T-helper 1 cell treated with Interleukin-12 subunit alpha and Interleukin-12 subunit beta and Interleukin-4 antibody, amounts not matched to agents 30 μg/mL and 1 μg/mL, for 36 hours (primary cell): ENCODE data around the gene LRRC30.

Source experiments
- H3K27ac Mint-ChIP-seq: one replicate; pipeline ENCODE4 v1.8.0; 2021; ENCODE audit warnings: mild to moderate bottlenecking, mixed read lengths
- H3K27me3 Mint-ChIP-seq: one replicate; pipeline ENCODE4 v1.8.0; 2021; ENCODE audit warnings: low read depth, mixed read lengths
- H3K36me3 Mint-ChIP-seq: one replicate; pipeline ENCODE4 v1.8.0; 2021; ENCODE audit warnings: low read depth, mixed read lengths
- H3K4me1 Mint-ChIP-seq: one replicate; pipeline ENCODE4 v1.8.0; 2021; ENCODE audit warnings: low read depth, mixed read lengths
- H3K4me3 Mint-ChIP-seq: one replicate; pipeline ENCODE4 v1.8.0; 2021; ENCODE audit warnings: mild to moderate bottlenecking, moderate library complexity, mixed read lengths
- H3K9me3 Mint-ChIP-seq: one replicate; pipeline ENCODE4 v1.8.0; 2021; ENCODE audit warnings: mixed read lengths

LRRC30 gene

DNA sequence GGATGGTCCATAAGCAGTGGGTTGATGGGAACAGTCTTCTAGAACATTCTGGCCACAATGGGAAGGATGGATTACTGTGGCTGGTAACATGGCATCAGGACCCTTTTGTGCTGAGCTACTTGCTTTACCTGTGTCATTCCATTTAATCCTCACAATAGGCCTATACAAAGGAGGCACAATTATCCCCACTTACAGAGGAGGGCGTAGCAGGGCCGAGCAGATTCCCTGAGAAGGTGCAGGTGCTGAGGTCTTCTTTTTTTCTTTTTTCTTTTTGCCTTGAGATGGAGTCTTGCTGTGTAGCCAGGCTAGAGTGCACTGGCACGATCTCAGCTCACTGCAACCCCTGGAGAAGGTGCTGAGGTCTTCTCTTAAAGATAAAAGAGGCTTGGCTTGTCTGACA is 6.7 kb upstream of the LRRC30 start:
- Mint-ChIP-seq H3K4me1 (no peaks in the 10 kb centered on the region), H3K9me3 (no peaks in the 10 kb centered on the region), H3K27me3 (no peaks in the 10 kb centered on the region), H3K27ac (no peak overlapping the region), H3K36me3 (no peaks in the 10 kb centered on the region), H3K4me3 (no peak overlapping the region)

DNA sequence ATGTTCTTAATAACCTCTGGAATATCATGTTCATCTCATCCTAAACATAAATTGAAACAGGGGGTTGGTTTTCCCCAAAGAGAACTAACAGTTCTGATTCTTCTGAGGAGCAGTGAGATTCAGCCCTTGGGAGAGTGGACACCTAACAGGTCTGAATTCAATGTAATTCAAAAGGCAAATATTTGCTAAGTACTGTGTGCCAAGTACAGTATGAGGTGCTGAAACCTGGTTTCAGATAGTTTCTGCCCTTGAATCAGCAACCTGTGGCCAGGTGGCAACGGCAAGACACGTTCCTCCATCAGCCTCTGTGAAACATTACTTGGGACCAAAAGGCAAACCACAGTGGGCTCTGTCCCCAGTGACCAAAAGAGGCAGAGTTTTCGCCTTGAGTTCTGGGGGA is 1.3 kb downstream of the LRRC30 start:
- H3K36me3 Mint-ChIP-seq = no peaks in the 10 kb centered on the region
- H3K27me3 Mint-ChIP-seq = no peaks in the 10 kb centered on the region
- no peaks in the 10 kb centered on the region for H3K9me3 Mint-ChIP-seq
- H3K4me1 Mint-ChIP-seq = no peaks in the 10 kb centered on the region
- no peak overlapping the region for H3K27ac Mint-ChIP-seq
- no peak overlapping the region for H3K4me3 Mint-ChIP-seq

DNA sequence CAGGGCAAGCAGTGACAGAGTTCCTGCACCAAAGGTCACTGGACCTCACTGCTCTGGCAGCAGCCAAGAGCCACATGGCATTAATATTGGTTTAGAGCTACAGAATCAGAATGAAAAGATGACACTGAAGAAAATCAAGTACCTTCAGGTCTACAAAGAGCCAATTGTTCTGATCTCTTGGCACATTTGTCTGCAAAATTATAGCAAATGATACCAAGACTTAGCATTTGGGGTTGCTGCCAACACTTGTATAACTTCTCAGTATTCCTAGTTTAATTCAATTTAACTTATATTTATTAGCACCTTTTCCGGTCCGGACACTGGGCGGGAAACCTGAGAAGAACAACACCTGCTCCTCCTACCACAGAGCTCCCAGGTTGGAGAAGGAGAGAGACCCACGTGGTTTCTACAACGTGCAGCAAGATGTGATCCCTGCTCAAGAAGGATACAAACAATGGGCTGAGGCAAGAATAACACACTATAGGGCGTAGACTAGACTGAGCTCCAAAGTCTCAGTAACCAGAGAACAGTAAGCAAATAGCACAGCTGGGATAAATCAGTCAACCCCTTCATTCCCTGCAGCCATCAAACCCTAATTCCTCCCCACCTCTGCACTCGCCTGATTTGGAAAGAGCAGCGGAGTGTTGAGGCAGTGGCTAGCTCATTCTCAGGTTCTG is 2.4 kb downstream of the LRRC30 start:
- Mint-ChIP-seq H3K27ac (no peak overlapping the region), H3K36me3 (no peaks in the 10 kb centered on the region), H3K9me3 (no peaks in the 10 kb centered on the region), H3K4me3 (no peak overlapping the region), H3K27me3 (no peaks in the 10 kb centered on the region), H3K4me1 (no peaks in the 10 kb centered on the region)

DNA sequence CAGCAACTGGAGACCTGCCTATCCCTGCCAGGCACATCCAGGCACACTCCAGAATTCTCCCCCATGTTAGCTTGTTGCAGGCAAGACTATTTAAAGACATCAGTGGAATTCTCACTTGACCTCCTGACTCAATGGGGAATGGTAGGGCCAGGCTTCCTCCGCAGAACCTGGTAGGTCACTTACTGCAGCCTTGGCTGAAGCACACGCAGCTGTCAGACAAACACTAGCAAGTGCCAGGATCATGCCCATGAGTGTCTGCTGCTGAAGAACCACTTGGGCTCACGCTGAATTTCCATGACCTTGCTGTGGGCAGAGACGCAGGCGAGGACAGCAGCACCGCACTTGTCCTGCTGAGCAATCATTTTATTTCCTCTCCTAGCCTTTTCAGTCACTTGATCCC is 3.2 kb downstream of the LRRC30 start:
- Mint-ChIP-seq H3K4me3 (no peak overlapping the region), H3K4me1 (no peaks in the 10 kb centered on the region), H3K27ac (no peak overlapping the region), H3K27me3 (no peaks in the 10 kb centered on the region), H3K36me3 (no peaks in the 10 kb centered on the region), H3K9me3 (no peaks in the 10 kb centered on the region)

DNA sequence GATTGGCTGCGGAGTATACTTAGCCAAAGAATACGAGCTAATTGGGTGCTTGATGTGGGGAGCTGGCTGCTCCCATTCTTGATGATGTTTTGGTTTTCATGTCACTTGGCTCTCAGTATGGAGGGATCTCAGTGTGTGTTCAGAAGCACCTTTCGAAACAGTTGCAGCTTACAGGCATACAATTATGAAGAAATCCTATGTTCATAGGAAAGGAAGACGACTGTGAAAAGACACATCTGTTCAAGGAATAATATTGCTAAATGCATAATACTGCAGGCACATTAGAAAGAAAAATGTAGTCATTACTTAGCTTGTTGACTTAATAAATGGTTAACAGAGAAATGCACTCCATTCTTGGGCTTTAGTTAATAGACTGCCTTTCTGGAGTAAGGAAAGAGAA is 4.1 kb downstream of the LRRC30 start:
- Mint-ChIP-seq H3K9me3 (no peaks in the 10 kb centered on the region), H3K4me1 (no peaks in the 10 kb centered on the region), H3K27me3 (no peaks in the 10 kb centered on the region), H3K36me3 (no peaks in the 10 kb centered on the region), H3K27ac (no peak overlapping the region), H3K4me3 (no peak overlapping the region)

DNA sequence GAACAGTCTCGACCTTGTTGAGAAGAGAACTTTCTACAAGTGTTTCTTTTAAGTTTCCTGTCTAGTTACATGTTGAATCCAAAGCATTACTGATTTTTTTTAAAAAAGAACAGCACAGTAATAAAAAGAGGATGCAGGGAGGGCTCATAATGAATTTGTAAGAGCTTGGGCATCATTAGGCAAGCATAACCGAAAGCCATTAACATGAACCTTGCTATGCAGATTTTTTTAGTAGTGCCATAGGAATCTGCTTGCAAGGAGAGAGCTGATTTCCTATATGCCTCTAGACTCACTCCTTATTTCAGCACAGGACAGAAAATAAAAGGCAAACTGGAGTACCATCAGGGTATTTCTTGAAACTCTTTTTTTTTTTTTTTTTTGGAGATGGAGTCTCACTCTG is 5.2 kb downstream of the LRRC30 start:
- H3K36me3 Mint-ChIP-seq = no peaks in the 10 kb centered on the region
- H3K4me1 Mint-ChIP-seq = no peaks in the 10 kb centered on the region
- H3K27me3 Mint-ChIP-seq = no peaks in the 10 kb centered on the region
- H3K9me3 Mint-ChIP-seq = no peaks in the 10 kb centered on the region
- H3K27ac Mint-ChIP-seq = no peak overlapping the region
- no peak overlapping the region for H3K4me3 Mint-ChIP-seq

DNA sequence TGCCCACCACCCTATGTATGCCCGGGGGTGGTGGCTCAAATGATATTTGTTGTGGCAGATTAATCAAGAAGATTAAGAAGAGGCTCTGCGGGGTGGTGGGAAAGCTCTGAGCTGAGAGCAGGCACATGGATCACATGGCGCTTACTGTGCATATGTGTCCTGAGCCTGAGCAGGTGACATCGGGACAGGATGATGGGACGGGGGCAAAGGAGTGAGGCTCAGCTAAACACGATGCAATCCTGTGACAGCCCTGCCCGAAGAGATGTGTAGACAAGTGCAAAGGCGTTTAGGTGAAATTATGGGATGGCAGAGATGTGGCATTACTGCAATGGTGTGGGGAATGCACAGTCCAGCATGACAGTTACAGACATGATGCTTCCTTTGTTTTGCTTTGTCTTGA is 6.0 kb downstream of the LRRC30 start:
- no peak overlapping the region for H3K27ac Mint-ChIP-seq
- no peaks in the 10 kb centered on the region for H3K27me3 Mint-ChIP-seq

DNA sequence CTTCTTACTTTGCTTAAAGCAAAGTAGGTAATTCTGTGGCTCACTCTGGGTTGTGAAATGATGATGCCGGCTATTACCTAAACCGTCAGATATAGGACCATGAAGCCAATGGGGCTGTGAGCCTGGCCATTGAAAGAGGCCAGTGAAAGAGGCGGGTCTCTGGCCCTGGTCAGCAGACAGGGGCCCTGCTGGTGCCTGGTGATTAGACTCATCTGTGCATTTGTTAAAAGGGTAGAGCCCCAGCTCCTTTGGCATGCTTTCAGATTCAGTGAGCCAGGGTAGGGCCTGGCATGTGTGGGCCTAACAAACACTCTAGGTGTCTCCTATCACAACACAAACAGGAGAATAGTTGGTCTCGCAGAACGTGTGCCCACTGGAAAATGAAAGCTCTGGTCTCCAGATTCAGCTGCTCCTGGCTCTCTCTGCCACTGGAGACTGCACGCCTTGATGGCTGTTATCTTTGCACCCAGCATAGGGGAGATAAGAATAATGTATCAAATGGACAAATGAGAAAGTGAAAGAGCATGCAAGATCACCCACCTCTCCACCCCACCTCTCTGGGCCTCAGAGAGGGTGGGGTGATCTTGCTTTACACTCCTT is 6.9 kb downstream of the LRRC30 start:
- no peaks in the 10 kb centered on the region for H3K27me3 Mint-ChIP-seq

More for the DNA sequence above, 6.0 kb downstream of the LRRC30 start:
- no peaks in the 10 kb centered on the region for H3K4me1 Mint-ChIP-seq
- H3K36me3 Mint-ChIP-seq = no peaks in the 10 kb centered on the region
- no peaks in the 10 kb centered on the region for H3K9me3 Mint-ChIP-seq
- H3K4me3 Mint-ChIP-seq = no peak overlapping the region

DNA sequence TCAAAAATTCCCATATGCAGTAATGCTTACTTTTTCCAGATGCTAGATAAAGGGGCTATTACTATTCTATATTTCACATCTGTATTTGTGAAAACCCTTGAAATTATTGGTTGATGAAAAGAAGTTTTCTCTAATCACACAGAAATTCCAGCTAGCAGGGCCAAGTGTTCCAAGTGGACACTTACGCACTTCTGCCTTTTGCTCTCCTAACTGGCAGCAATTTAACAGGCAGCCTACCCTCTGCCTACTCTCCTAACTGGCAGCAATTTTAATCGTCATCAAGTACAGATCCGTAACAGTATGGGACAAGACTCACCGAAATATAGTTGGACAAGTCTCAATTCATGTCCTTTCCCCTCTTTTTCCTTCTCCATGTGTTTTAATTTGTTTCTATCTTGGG is 12.0 kb downstream of the LRRC30 start:
- H3K27ac Mint-ChIP-seq = no peak overlapping the region
- H3K27me3 Mint-ChIP-seq = no peaks in the 10 kb centered on the region
- no peaks in the 10 kb centered on the region for H3K4me1 Mint-ChIP-seq
- H3K36me3 Mint-ChIP-seq = no peaks in the 10 kb centered on the region
- H3K4me3 Mint-ChIP-seq = no peak overlapping the region
- H3K9me3 Mint-ChIP-seq = no peaks in the 10 kb centered on the region

More for the DNA sequence above, 6.9 kb downstream of the LRRC30 start:
- Mint-ChIP-seq H3K36me3 (no peaks in the 10 kb centered on the region), H3K4me1 (no peaks in the 10 kb centered on the region), H3K9me3 (no peaks in the 10 kb centered on the region), H3K27ac (no peak overlapping the region), H3K4me3 (no peak overlapping the region)

DNA sequence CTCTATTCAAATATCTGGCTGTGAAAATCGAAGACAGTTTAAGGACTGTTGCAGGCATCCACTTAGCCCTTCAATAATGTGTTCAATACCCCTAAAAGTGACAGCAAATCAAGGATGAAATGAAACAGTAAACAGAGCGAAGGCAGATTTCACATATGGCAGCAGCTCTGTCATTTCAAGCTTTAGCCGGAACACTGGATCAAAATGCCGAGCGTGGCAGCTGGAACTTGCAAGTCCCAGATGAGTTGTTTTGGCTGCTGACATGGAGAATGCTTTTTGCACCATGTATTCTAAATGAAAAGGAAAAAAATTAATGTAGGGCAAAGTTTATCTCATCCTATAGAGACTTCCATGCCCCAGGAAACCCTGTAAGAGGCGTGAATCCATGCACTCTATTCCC is 18.0 kb downstream of the LRRC30 start:
- H3K9me3 Mint-ChIP-seq = no peaks in the 10 kb centered on the region

DNA sequence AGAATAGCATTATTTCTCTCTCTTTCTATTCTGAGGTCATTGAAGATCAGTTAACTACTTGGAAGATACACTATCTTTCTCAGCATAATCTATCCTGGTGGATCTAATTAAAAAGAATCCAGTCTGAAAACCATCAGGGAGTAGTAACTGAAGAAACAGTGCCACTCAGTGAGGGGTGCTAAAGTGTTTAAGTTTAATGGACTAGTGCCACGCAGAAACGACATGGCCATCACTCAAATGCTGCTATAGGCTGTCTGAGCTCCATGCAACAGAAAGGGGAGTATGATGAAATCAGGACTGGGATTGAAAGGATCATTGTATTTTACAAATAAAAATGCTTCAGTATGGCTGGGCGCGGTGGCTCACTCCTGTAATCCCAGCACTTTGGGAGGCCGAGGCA is 23.3 kb downstream of the LRRC30 start:
- Mint-ChIP-seq H3K36me3 (no peaks in the 10 kb centered on the region), H3K9me3 (peaks cover 3% of the 10 kb centered on the region), H3K4me3 (no peak overlapping the region), H3K27me3 (no peaks in the 10 kb centered on the region), H3K4me1 (no peaks in the 10 kb centered on the region), H3K27ac (no peak overlapping the region)

More for the DNA sequence above, 18.0 kb downstream of the LRRC30 start:
- Mint-ChIP-seq H3K4me1 (no peaks in the 10 kb centered on the region), H3K27ac (no peak overlapping the region), H3K36me3 (no peaks in the 10 kb centered on the region), H3K27me3 (no peaks in the 10 kb centered on the region), H3K4me3 (no peak overlapping the region)

DNA sequence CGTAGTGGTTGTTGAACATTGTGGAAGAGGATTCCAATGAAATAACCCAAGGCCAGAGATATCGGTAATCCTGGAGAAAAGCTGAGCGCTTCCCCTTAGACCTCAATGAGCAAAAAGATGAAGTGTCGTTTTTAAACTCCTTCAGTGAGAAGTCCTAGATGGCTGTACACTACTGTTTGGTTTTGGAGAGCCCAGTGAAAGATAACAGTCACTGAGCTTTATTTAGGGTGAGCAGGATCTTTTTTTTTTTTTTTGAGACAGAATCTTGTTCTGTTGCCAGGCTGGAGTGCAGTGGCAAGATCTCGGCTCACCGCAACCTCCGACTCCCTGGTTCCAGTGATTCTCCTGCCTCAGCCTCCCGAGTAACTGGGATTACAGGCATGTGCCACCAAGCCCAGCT is 24.2 kb downstream of the LRRC30 start:
- Mint-ChIP-seq H3K36me3 (no peaks in the 10 kb centered on the region), H3K27me3 (no peaks in the 10 kb centered on the region), H3K4me3 (no peak overlapping the region), H3K9me3 (peaks cover 3% of the 10 kb centered on the region), H3K27ac (no peak overlapping the region), H3K4me1 (no peaks in the 10 kb centered on the region)

DNA sequence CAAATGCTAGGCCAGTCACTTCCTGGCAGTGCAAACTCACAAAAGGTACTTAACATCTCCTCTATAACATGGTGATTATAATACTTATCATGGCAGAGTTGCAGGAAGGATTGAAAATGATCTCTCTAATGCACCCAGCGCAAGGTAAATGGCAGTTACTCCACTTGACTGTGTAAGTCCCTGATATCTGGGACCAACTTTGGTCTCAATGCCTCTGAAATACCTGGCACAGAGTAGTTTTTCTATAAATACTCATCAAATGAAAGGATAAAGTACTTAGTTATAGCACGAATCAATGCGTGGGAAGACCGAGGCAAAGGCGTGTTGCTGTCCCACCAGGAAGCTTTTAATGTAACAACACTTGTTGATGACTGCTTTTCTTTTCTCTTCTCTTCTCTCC is 24.8 kb downstream of the LRRC30 start:
- no peaks in the 10 kb centered on the region for H3K4me1 Mint-ChIP-seq
- H3K9me3 Mint-ChIP-seq = peaks cover 3% of the 10 kb centered on the region
- no peaks in the 10 kb centered on the region for H3K36me3 Mint-ChIP-seq
- H3K4me3 Mint-ChIP-seq = no peak overlapping the region
- no peak overlapping the region for H3K27ac Mint-ChIP-seq
- H3K27me3 Mint-ChIP-seq = no peaks in the 10 kb centered on the region

DNA sequence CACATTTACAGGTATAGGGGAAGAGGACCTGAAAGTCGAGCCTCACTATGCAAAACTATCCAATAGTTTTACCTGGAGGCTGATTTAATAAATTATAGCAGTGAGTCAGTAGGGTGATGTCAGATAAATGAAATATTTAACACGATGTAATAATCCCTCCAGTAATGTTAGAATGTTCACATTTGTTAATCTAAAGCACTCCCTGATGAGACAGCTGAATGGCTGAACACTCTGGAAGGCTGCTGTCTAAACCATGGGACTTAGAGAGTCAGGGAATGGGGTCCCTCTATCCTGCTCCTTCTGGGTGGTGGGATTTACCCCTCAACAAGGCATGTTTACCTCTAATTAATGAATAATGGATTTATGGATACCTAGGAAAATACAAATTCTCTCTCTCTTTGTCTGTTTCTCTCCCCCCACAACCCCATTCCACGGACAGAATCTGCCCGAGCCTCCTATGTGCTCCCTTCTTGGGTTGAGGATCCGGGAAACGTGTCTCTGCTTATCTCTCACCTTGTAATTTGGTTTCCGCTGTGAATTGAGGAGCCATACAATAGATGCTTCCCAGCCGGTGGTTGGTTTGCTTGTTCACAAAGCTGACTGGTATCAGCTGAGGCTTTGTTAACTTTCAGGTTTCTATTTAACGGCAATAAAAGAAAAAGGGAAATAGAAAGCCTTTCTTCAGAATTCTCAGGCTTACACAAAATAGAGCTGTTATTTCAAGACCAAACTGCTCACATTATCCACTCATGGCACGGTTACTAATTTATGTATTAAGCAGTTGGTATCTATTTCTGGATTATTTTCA is 25.9 kb downstream of the LRRC30 start:
- H3K36me3 Mint-ChIP-seq = no peaks in the 10 kb centered on the region
- no peaks in the 10 kb centered on the region for H3K4me1 Mint-ChIP-seq
- H3K27ac Mint-ChIP-seq = no peak overlapping the region
- no peaks in the 10 kb centered on the region for H3K27me3 Mint-ChIP-seq
- no peak overlapping the region for H3K4me3 Mint-ChIP-seq
- H3K9me3 Mint-ChIP-seq = peaks cover 3% of the 10 kb centered on the region

DNA sequence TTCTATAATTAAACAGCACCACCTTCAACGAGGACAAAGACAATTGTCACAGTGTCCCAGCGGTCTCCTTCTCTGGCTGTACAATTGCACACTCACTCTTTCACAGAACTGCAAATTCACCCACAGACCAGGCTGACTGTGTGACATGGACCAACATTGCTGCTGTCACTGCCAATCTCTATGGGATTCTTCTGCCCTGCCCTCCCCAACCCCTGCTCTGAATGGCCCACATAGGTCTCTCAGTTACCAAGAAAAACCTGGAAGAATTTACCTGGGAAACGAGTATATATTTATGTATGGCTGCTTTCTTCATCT is 26.5 kb downstream of the LRRC30 start:
- Mint-ChIP-seq H3K9me3 (peaks cover 3% of the 10 kb centered on the region), H3K4me3 (no peak overlapping the region), H3K36me3 (no peaks in the 10 kb centered on the region), H3K27ac (no peak overlapping the region), H3K4me1 (no peaks in the 10 kb centered on the region), H3K27me3 (no peaks in the 10 kb centered on the region)
